HepG2 (cell line): Measurements from ENCODE around the gene CASZ1. TPM values are rescaled to one million over a fixed set of nuclear protein-coding genes. Genes with fewer than 3 reads are reported as not detected.

ENCODE experiments used
- ATAC-seq: fragments of 200-7000 bp; cut with Tn5 transposase; 3 replicates; pipeline ENCODE4 v1.9.1; 2020; ENCODE audit warnings: mild to moderate bottlenecking, moderate library complexity
- BruUV-seq: library from RNA; stranded (reverse); fragments of 400-500 nt; replicated peaks from 2 replicates; lab custom pipeline; 2021; lab: Mats Ljungman, UMichigan
- CTCF ChIA-PET: fragments of 300-600 bp; formaldehyde crosslinking; extraction: SDS; loops from one replicate; lab custom pipeline; 2021; ENCODE audit warnings: low total read pairs, inconsistent platforms, low intra/inter-chr PET ratio; lab: Yijun Ruan, JAX
- POLR2A ChIA-PET: fragments of 350-600 bp; sonication (Branson Sonifier 250); formaldehyde crosslinking; loops from one replicate; lab custom pipeline; 2020; ENCODE audit warnings: antibody characterized with exemption, inconsistent platforms; lab: Yijun Ruan, JAX
- DNase-seq: peaks from one replicate; pipeline ENCODE4 v3.0.0-alpha.2; 2015; ENCODE audit warnings: low spot score
- FAIRE-seq: peaks from 3 replicates; lab custom pipeline; 2011; peaks lifted over from hg19 to GRCh38; lab: Jason Lieb, UNC
- H2AFZ ChIP-seq: one replicate; pipeline ENCODE4 v1.6.1; 2011; ENCODE audit warnings: low read length, inconsistent platforms
- H3K27ac ChIP-seq: fragments of 300-600 bp; 3 replicates; pipeline ENCODE4 v1.8.0; 2011; ENCODE audit warnings: mixed run types, mild to moderate bottlenecking, mixed read lengths, low read length, inconsistent platforms; ENCODE audit not compliant: insufficient read depth; ENCODE audit errors: extremely low read length
- H3K27me3 ChIP-seq, 2 experiments: fragments of 200-600 bp in 1 of 2; 2 replicates in 1 of 2; 3 replicates in 1 of 2; pipeline versions ENCODE4 v1.6.0 to v1.8.0; 2011; ENCODE audit warnings: low read length in 2 of 2, mild to moderate bottlenecking in 2 of 2, moderate library complexity in 2 of 2, inconsistent platforms in 1 of 2; ENCODE audit not compliant: insufficient read depth in 2 of 2, control insufficient read depth in 1 of 2
- H3K36me3 ChIP-seq, 2 experiments: fragments of 200-600 bp in 1 of 2; replicated peaks in 1 of 2; 2 replicates in 1 of 2; 3 replicates in 1 of 2; pipeline versions ENCODE4 v1.5.1 to v1.8.0; 2011; ENCODE audit warnings: low read length in 2 of 2, inconsistent platforms in 1 of 2; ENCODE audit not compliant: insufficient read depth in 2 of 2, control insufficient read depth in 1 of 2
- H3K4me1 ChIP-seq: 2 replicates; pipeline ENCODE4 v1.5.1; 2012; ENCODE audit warnings: low read length, inconsistent platforms; ENCODE audit not compliant: insufficient read depth
- H3K4me2 ChIP-seq: 2 replicates; pipeline ENCODE4 v1.6.0; 2011; ENCODE audit warnings: low read depth, low read length, inconsistent platforms
- H3K4me3 ChIP-seq, 3 experiments: fragments of 200-600 bp in 1 of 3; sonication (generic), shearing (Covaris generic) in 1 of 3; replicated peaks in 1 of 3; 2 replicates each; pipeline ENCODE4 v1.5.1; 2011 to 2016; ENCODE audit warnings: low read length in 3 of 3, inconsistent platforms in 2 of 3, low read depth in 2 of 3, mild to moderate bottlenecking in 2 of 3, control low read depth in 1 of 3, mixed read lengths in 1 of 3; ENCODE audit not compliant: insufficient read depth in 1 of 3
- H3K79me2 ChIP-seq: one replicate; pipeline ENCODE4 v1.6.1; 2011; ENCODE audit warnings: low read length, inconsistent platforms; ENCODE audit not compliant: insufficient read depth
- H3K9ac ChIP-seq: 2 replicates; pipeline ENCODE4 v1.6.0; 2011; ENCODE audit warnings: mild to moderate bottlenecking, low read depth, low read length, inconsistent platforms; ENCODE audit not compliant: insufficient read depth
- H3K9me3 ChIP-seq: 2 replicates; pipeline ENCODE4 v1.5.1; 2012; ENCODE audit warnings: mild to moderate bottlenecking, low read length
- H4K20me1 ChIP-seq: 2 replicates; pipeline ENCODE4 v1.6.0; 2011; ENCODE audit warnings: inconsistent platforms, mild to moderate bottlenecking, low read length, moderate library complexity; ENCODE audit not compliant: insufficient read depth
- SOX13 ChIP-seq, 3 experiments: fragments of 450-650 bp in 1 of 3; sonication (generic) in 1 of 3; formaldehyde crosslinking in 1 of 3; IDR thresholded peaks in 2 of 3; conservative IDR thresholded peaks in 1 of 3; 2 replicates each; pipeline versions ENCODE4 v1.5.0 to v1.6.1; 2016 to 2020; ENCODE audit warnings: antibody characterized with exemption in 1 of 3, mild to moderate bottlenecking in 1 of 3, missing compliant biosample characterization in 1 of 3, missing genetic modification reagents in 1 of 3, moderate library complexity in 1 of 3
- ZNF781 ChIP-seq: sonication (generic); formaldehyde crosslinking; IDR thresholded peaks from 2 replicates; pipeline ENCODE4 v1.5.1; 2020; ENCODE audit warnings: borderline replicate concordance, mild to moderate bottlenecking, missing genetic modification reagents; ENCODE audit errors: not compliant biosample characterization
- ZSCAN30 ChIP-seq: sonication (generic); formaldehyde crosslinking; IDR thresholded peaks from 2 replicates; pipeline ENCODE4 v1.5.0; 2020; ENCODE audit warnings: mild to moderate bottlenecking, missing genetic modification reagents
- WGBS: methylation state at CpG from one replicate; pipeline ENCODE4 v1.1.6; 2017; ENCODE audit warnings: low lambda C conversion rate; 5-methylcytosine and 5-hydroxymethylcytosine counted together
- in situ Hi-C: cut with HindIII; loops from 2 replicates; pipeline ENCODE4 v1.10.0; 2017; ENCODE audit warnings: low pct_unique_long_range_greater_than_20kb; ENCODE audit not compliant: extremely low pct_ligation_motif_present
- intact Hi-C: fragments of 100-400 bp; cut with micrococcal nuclease; formaldehyde crosslinking; loops from one replicate; pipeline ENCODE4 v1.10.0; 2022; ENCODE audit not compliant: unreplicated experiment
- polyA plus RNA-seq, 8 experiments: library from polyadenylated mRNA; depleted of rRNA in 3 of 8; stranded (reverse) in 7 of 8; unstranded in 1 of 8; fragments of >200 nt; fragmentation: Illumina TruSeq in 4 of 8; extraction: Trizol in 4 of 8; gene quantifications; 2 replicates each; pipeline versions ENCODE4 v1.2.1 to v1.2.3, GENCODE V29; 2011 to 2016; ENCODE audit warnings: low read depth in 4 of 8, missing spikeins in 1 of 8, mixed read lengths in 1 of 8; ENCODE audit not compliant: insufficient read depth in 1 of 8
- total RNA-seq, 5 experiments: library from RNA; depleted of rRNA; stranded (reverse); fragments of >200 nt; fragmentation: Illumina TruSeq; extraction: Trizol; gene quantifications; 2 replicates each; pipeline ENCODE4 v1.2.3, GENCODE V29; 2016; ENCODE audit warnings: low read depth in 1 of 5
- TF ChIP-seq, protein P1 (sequence below): sonication (generic); formaldehyde crosslinking; IDR thresholded peaks from 2 replicates; pipeline ENCODE4 v1.9.0; 2021; ENCODE audit warnings: mild to moderate bottlenecking, missing genetic modification reagents
- TF ChIP-seq, protein P2 (sequence below), 2 experiments: sonication (generic) in 1 of 2; formaldehyde crosslinking in 1 of 2; IDR thresholded peaks; 2 replicates each; pipeline versions ENCODE4 v1.4.0 to v1.6.1; 2016 to 2020; ENCODE audit warnings: borderline replicate concordance in 1 of 2, low read depth in 1 of 2, mild to moderate bottlenecking in 1 of 2, missing genetic modification reagents in 1 of 2

Gene CASZ1
- total and polyA plus RNA-seq, 2 of the 13 experiments (the other 11 are each of a cell fraction or from before 2014, with no cell fraction given) = 1.9 to 3.7 TPM

DNA sequence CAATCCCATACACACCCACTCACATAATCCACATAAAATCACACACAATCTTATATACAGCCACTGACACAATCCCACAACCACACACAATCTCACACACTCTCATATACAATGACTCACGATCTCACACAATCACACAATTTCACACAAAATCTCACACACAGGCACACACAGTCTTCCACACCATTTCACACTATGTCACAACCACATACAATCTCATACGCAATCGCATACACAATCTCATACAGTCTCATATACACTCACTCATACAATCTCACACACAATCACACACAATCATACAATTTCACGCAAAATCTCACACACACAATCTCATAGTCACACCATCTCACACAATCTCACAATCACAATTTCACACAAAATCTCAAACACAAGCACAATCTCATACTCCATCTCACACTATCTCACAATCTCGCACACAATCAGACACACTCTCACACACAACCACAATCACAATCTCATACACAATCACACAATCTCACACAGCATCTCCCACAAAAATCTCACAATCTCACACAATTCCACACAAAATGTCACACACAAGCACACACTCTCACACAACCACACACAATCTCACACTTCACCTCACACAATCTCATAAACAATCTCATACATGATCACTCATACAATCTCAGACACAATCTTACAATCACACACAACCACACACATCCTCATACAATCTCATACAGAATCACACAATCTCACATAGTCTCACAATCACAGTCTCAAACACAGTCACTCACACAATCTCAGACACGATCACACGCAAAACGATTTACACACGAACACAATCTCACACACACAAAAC lies 18.5 kb downstream of the CASZ1 start (continued):
- TF ChIP-seq, protein P1, sequence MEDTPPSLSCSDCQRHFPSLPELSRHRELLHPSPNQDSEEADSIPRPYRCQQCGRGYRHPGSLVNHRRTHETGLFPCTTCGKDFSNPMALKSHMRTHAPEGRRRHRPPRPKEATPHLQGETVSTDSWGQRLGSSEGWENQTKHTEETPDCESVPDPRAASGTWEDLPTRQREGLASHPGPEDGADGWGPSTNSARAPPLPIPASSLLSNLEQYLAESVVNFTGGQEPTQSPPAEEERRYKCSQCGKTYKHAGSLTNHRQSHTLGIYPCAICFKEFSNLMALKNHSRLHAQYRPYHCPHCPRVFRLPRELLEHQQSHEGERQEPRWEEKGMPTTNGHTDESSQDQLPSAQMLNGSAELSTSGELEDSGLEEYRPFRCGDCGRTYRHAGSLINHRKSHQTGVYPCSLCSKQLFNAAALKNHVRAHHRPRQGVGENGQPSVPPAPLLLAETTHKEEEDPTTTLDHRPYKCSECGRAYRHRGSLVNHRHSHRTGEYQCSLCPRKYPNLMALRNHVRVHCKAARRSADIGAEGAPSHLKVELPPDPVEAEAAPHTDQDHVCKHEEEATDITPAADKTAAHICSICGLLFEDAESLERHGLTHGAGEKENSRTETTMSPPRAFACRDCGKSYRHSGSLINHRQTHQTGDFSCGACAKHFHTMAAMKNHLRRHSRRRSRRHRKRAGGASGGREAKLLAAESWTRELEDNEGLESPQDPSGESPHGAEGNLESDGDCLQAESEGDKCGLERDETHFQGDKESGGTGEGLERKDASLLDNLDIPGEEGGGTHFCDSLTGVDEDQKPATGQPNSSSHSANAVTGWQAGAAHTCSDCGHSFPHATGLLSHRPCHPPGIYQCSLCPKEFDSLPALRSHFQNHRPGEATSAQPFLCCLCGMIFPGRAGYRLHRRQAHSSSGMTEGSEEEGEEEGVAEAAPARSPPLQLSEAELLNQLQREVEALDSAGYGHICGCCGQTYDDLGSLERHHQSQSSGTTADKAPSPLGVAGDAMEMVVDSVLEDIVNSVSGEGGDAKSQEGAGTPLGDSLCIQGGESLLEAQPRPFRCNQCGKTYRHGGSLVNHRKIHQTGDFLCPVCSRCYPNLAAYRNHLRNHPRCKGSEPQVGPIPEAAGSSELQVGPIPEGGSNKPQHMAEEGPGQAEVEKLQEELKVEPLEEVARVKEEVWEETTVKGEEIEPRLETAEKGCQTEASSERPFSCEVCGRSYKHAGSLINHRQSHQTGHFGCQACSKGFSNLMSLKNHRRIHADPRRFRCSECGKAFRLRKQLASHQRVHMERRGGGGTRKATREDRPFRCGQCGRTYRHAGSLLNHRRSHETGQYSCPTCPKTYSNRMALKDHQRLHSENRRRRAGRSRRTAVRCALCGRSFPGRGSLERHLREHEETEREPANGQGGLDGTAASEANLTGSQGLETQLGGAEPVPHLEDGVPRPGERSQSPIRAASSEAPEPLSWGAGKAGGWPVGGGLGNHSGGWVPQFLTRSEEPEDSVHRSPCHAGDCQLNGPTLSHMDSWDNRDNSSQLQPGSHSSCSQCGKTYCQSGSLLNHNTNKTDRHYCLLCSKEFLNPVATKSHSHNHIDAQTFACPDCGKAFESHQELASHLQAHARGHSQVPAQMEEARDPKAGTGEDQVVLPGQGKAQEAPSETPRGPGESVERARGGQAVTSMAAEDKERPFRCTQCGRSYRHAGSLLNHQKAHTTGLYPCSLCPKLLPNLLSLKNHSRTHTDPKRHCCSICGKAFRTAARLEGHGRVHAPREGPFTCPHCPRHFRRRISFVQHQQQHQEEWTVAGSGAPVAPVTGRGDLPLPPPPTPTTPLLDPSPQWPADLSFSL (CRISPR knock-in tag) = peak; percentile 83
- TF ChIP-seq ZNF781 = no peak

DNA sequence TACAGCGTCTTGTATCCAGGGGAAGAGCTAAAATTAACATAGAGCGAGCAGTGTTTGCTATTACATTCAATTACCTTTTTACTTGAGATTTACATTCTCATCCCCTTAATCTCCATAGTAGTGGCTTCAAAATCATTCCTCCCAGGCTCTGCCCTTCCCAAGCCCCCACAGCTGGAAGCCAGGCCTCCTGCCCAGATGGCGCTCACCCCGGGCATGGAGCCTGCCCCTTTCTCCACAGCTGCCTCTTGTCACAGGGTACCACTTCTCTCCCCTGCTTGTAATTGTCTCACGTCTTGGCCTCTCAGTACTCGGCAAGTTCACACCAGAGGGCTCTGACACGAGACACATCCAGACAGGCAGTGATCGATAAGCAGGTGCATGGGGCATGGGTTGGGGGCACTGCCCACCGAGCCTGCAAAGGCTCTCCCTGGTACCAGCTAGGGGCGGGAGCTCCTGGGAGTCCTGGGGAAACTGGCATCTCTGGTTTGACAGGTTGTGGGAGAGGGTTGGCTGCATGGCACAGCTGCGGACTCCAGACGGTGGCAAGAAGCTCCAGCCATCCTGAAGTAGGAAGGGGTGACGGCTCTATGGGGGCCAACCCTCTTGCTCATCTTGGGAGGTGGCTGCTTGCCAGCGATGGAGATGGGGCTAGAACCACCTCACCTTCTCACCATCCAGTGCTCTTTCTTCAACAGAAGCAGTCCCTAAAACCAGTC lies 20.1 kb downstream of the CASZ1 start:
- Histone ChIP-seq H3K36me3 (no peaks in the 10 kb centered on the region), H3K4me2 (no peak overlapping the region), H2AFZ (no peak overlapping the region), H3K4me3 (no peak overlapping the region), H3K79me2 (no peaks in the 10 kb centered on the region), H4K20me1 (no peaks in the 10 kb centered on the region), H3K27ac (no peak overlapping the region), H3K9me3 (no peaks in the 10 kb centered on the region), H3K9ac (no peak overlapping the region), H3K4me1 (peaks cover 6% of the 10 kb centered on the region; the same call in 1 of the 2 replicates), H3K27me3 (peaks cover 6 to 20% of the 10 kb centered on the region in 2 experiments; a peak in 4 of 5 replicates)
- no TSS peak for BruUV-seq
- POLR2A ChIA-PET = no interaction called here
- intact Hi-C loops = no loop called here
- FAIRE-seq (no peak), ATAC-seq (no peak), DNase-seq (no peak)
- 57% methylated on average over 14 of the region's 14 CpGs for WGBS
- in situ Hi-C loops = no loop called here
- CTCF ChIA-PET = no interaction called here
- TF ChIP-seq ZSCAN30 (no peak), SOX13 (IDR thresholded peaks at IDR 0.05) (no peak), SOX13 (CRISPR knock-in tag; conservative IDR thresholded peaks at IDR 0.05 in 1 of 2, IDR thresholded peaks at IDR 0.05 in 1 of 2) (no peak)
- TF ChIP-seq, protein P2, sequence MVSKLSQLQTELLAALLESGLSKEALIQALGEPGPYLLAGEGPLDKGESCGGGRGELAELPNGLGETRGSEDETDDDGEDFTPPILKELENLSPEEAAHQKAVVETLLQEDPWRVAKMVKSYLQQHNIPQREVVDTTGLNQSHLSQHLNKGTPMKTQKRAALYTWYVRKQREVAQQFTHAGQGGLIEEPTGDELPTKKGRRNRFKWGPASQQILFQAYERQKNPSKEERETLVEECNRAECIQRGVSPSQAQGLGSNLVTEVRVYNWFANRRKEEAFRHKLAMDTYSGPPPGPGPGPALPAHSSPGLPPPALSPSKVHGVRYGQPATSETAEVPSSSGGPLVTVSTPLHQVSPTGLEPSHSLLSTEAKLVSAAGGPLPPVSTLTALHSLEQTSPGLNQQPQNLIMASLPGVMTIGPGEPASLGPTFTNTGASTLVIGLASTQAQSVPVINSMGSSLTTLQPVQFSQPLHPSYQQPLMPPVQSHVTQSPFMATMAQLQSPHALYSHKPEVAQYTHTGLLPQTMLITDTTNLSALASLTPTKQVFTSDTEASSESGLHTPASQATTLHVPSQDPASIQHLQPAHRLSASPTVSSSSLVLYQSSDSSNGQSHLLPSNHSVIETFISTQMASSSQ (IDR thresholded peaks at IDR 0.05; ENCODE audit: low read depth) = no peak
- TF ChIP-seq, protein P2 (CRISPR knock-in tag; IDR thresholded peaks at IDR 0.05; ENCODE audit: borderline replicate concordance) = no peak
